ENCODE measurements around the gene PZP.

PZP gene

GRCh38 chr12:9124383-9125031 is 83.7 kb downstream of the PZP start:
- DNase-seq (ENCODE audit: low read depth, low spot score): no peak

GRCh38 chr12:9123781-9124382 is 84.3 kb downstream of the PZP start:
- DNase-seq (ENCODE audit: low read depth, low spot score): no peak

- DNase-seq (ENCODE audit: low read depth, low spot score): no peak
Observed at GRCh38 chr12:9122091-9122609, 86.0 kb downstream of the PZP start.

- DNase-seq (ENCODE audit: low read depth, low spot score): no peak
Observed at GRCh38 chr12:9120487-9121184, 87.6 kb downstream of the PZP start.

GRCh38 chr12:9118158-9118557 is 90.0 kb downstream of the PZP start:
- DNase-seq (ENCODE audit: low read depth, low spot score): no peak

GRCh38 chr12:9115731-9116559 is 92.2 kb downstream of the PZP start, which contains the start of gene A2M:
Gene A2M (minus strand): TSS chr12:9115919. CDS start chr12:9115849, 70 bp downstream.
- DNase-seq (ENCODE audit: low read depth, low spot score): no peak

- no peak for DNase-seq (ENCODE audit: low read depth, low spot score)
Observed at GRCh38 chr12:9114946-9115345, 93.2 kb downstream of the PZP start.

GRCh38 chr12:9113987-9114309 is 94.2 kb downstream of the PZP start:
- DNase-seq (ENCODE audit: low read depth, low spot score): no peak

- DNase-seq (ENCODE audit: low read depth, low spot score): no peak
Observed at GRCh38 chr12:9113296-9113986, 94.8 kb downstream of the PZP start.

- no peak for DNase-seq (ENCODE audit: low read depth, low spot score)
Observed at GRCh38 chr12:9112076-9112853, 95.9 kb downstream of the PZP start.

GRCh38 chr12:9111525-9111924 is 96.7 kb downstream of the PZP start:
- DNase-seq (ENCODE audit: low read depth, low spot score): no peak

- DNase-seq (ENCODE audit: low read depth, low spot score): no peak
Observed at GRCh38 chr12:9109737-9110491, 98.3 kb downstream of the PZP start.

- DNase-seq (ENCODE audit: low read depth, low spot score): no peak
Observed at GRCh38 chr12:9109213-9109522, 99.0 kb downstream of the PZP start.

- no peak for DNase-seq (ENCODE audit: low read depth, low spot score)
Observed at GRCh38 chr12:9108504-9109212, 99.5 kb downstream of the PZP start.

- no peak for DNase-seq (ENCODE audit: low read depth, low spot score)
Observed at GRCh38 chr12:9107542-9107873, 100.7 kb downstream of the PZP start.

- DNase-seq (ENCODE audit: low read depth, low spot score): no peak
Observed at GRCh38 chr12:9106610-9107541, 101.3 kb downstream of the PZP start.

- DNase-seq (ENCODE audit: low read depth, low spot score): no peak
Observed at GRCh38 chr12:9106067-9106466, 102.1 kb downstream of the PZP start.

GRCh38 chr12:9104767-9105423 is 103.3 kb downstream of the PZP start:
- DNase-seq (ENCODE audit: low read depth, low spot score): no peak

Data from smooth muscle cell of the brain vasculature (primary cell).